Liver (tissue), 9 donors: ENCODE results near the gene CLDN16. TPM values are rescaled to one million over a fixed set of nuclear protein-coding genes. Genes with fewer than 3 reads are reported as not detected.

Source experiments
- DNase-seq: peaks from one replicate; pipeline ENCODE4 v3.0.0-alpha.2; 2017; ENCODE audit warnings: low spot score
- H3K27ac ChIP-seq, 2 donors: one replicate each; pipeline ENCODE4 v1.7.0; 2013; ENCODE audit warnings: inconsistent platforms in 2 of 2, low read length in 2 of 2, control low read depth in 1 of 2, low read depth in 1 of 2, mild to moderate bottlenecking in 1 of 2
- H3K27me3 ChIP-seq, 4 donors: one replicate each; pipeline versions ENCODE4 v1.6.1 to v1.7.0; 2013; ENCODE audit warnings: low read length in 3 of 4, inconsistent platforms in 1 of 4, mild to moderate bottlenecking in 1 of 4, moderate library complexity in 1 of 4; ENCODE audit not compliant: control insufficient read depth in 4 of 4, insufficient read depth in 4 of 4
- H3K36me3 ChIP-seq, 4 donors: one replicate each; pipeline versions ENCODE4 v1.6.1 to v1.7.0; 2013; ENCODE audit warnings: low read length in 3 of 4, mild to moderate bottlenecking in 3 of 4, low read depth in 1 of 4, moderate library complexity in 1 of 4; ENCODE audit not compliant: control insufficient read depth in 4 of 4, insufficient read depth in 3 of 4
- H3K4me1 ChIP-seq, 4 donors: one replicate each; pipeline versions ENCODE4 v1.6.1 to v1.7.0; 2013; ENCODE audit warnings: low read length in 3 of 4, mild to moderate bottlenecking in 3 of 4, moderate library complexity in 1 of 4; ENCODE audit not compliant: control insufficient read depth in 4 of 4, insufficient read depth in 4 of 4
- H3K4me3 ChIP-seq, 3 donors: one replicate each; pipeline versions ENCODE4 v1.6.1 to v1.7.0; 2013; ENCODE audit warnings: low read length in 3 of 3, control low read depth in 1 of 3, low read depth in 1 of 3, mild to moderate bottlenecking in 1 of 3
- H3K9ac ChIP-seq, 2 donors: one replicate each; pipeline ENCODE4 v1.7.0; 2013; ENCODE audit warnings: low read length in 2 of 2, mild to moderate bottlenecking in 2 of 2, moderate library complexity in 2 of 2, control low read depth in 1 of 2, low read depth in 1 of 2
- H3K9me3 ChIP-seq, 4 donors: one replicate each; pipeline versions ENCODE4 v1.6.1 to v1.7.0; 2013; ENCODE audit warnings: low read length in 3 of 4; ENCODE audit not compliant: control insufficient read depth in 4 of 4
- ATF3 ChIP-seq: IDR thresholded peaks from 2 replicates; pipeline ENCODE4 v1.6.1; 2016; ENCODE audit warnings: antibody characterized with exemption
- EGR1 ChIP-seq, 2 donors: IDR thresholded peaks; 2 replicates each; pipeline ENCODE4 v1.6.1; 2016 to 2018; ENCODE audit warnings: antibody characterized with exemption in 2 of 2, low read depth in 2 of 2
- FOXA2 ChIP-seq: IDR thresholded peaks from 2 replicates; pipeline ENCODE4 v1.6.1; 2016; ENCODE audit warnings: antibody characterized with exemption
- HNF4A ChIP-seq, 2 donors: conservative IDR thresholded peaks; 2 replicates each; pipeline ENCODE4 v1.6.1; 2016; ENCODE audit warnings: antibody characterized with exemption in 2 of 2, mild to moderate bottlenecking in 2 of 2
- HNF4G ChIP-seq: IDR thresholded peaks from 2 replicates; pipeline ENCODE4 v1.6.1; 2016; ENCODE audit warnings: antibody characterized with exemption
- JUND ChIP-seq, 2 donors: IDR thresholded peaks; 2 replicates each; pipeline ENCODE4 v1.6.1; 2016; ENCODE audit warnings: antibody characterized with exemption in 2 of 2
- MAX ChIP-seq: IDR thresholded peaks from 2 replicates; pipeline ENCODE4 v1.6.1; 2016; ENCODE audit warnings: antibody characterized with exemption
- NR2F2 ChIP-seq: IDR thresholded peaks from 2 replicates; pipeline ENCODE4 v1.6.1; 2016; ENCODE audit warnings: antibody characterized with exemption
- RAD21 ChIP-seq, 2 donors: IDR thresholded peaks; 2 replicates each; pipeline ENCODE4 v1.6.1; 2016; ENCODE audit warnings: antibody characterized with exemption in 2 of 2, mild to moderate bottlenecking in 2 of 2
- REST ChIP-seq: IDR thresholded peaks from 2 replicates; pipeline ENCODE4 v1.6.1; 2016; ENCODE audit warnings: antibody characterized with exemption, mild to moderate bottlenecking
- RXRA ChIP-seq, 2 donors: IDR thresholded peaks; 2 replicates each; pipeline ENCODE4 v1.6.1; 2017 to 2018; ENCODE audit warnings: antibody characterized with exemption in 2 of 2, mild to moderate bottlenecking in 1 of 2
- TAF1 ChIP-seq: conservative IDR thresholded peaks from 2 replicates; pipeline ENCODE4 v1.6.1; 2016; ENCODE audit warnings: antibody characterized with exemption, mild to moderate bottlenecking
- YY1 ChIP-seq: IDR thresholded peaks from 2 replicates; pipeline ENCODE4 v1.6.1; 2016; ENCODE audit warnings: antibody characterized with exemption, mild to moderate bottlenecking
- WGBS: extraction: QIAGEN DNeasy Blood & Tissue Kit; methylation state at CpG from one replicate; pipeline ENCODE4 v1.1.7; 2013; 5-methylcytosine and 5-hydroxymethylcytosine counted together
- polyA plus RNA-seq, 2 donors: library from polyadenylated mRNA; stranded (reverse) in 1 of 2; unstranded in 1 of 2; fragments of 200-250 nt in 1 of 2; fragments of >200 nt in 1 of 2; fragmentation: Nextera tagmentation in 1 of 2; extraction: Ambion mirVana in 1 of 2; gene quantifications; one replicate each; pipeline versions ENCODE4 v1.2.1 to v1.2.3, GENCODE V29; 2013 to 2015
- total RNA-seq, 2 donors: library from RNA; depleted of rRNA; stranded (reverse); fragments of >200 nt; gene quantifications; one replicate each; pipeline ENCODE4 v1.2.3, GENCODE V29; 2014
- TF ChIP-seq, protein P1 (sequence below): fragments of 150-350 bp; IDR thresholded peaks from 2 replicates; pipeline ENCODE4 v1.5.1; 2017; ENCODE audit warnings: improper control_type of control experiment, low read depth, low read length; ENCODE audit not compliant: missing input control
- TF ChIP-seq, protein P2 (sequence below): IDR thresholded peaks from 2 replicates; pipeline ENCODE4 v1.6.1; 2016; ENCODE audit warnings: antibody characterized with exemption
- donor health status: healthy.
- donor health status: healthy.
- donor health status: healthy.
- donor health status: healthy.
- donor health status: healthy.

Gene CLDN16
- total and polyA plus RNA-seq, 4 donors = 0.22 to 0.89 (median 0.70) TPM

DNA sequence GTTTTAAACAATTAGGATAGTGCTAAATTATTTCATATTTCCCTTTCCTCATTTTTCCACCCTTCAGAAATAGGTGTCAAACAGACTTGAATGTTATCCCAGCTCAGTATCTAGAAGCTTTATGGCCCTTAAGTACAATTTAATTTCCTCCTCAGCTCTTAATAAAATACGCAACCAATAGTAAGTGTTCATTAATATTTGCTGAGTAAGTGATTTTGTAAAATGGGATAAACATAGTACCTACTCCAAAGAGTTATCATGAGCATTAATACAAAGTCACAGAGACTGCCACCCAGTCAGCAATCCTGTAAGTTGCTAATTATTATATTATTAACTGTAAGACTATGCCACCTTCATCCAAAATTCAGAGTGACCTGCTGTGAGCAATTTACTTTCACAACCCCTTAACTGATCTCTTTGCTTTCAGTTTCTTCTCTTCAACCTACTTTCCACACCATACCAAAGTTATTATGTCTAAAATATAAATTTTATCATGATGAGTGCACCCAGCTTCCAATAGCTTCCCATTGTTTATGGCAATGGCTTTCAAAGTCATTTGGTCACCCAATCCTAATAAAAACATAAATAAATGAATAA, 35.0 kb upstream of the CLDN16 start:
- no peaks in the 10 kb centered on the region for H3K36me3 ChIP-seq
- no peak overlapping the region for H3K4me3 ChIP-seq
- H3K9ac ChIP-seq = no peak overlapping the region
- TF ChIP-seq HNF4G (no peak), YY1 (no peak), EGR1 (IDR thresholded peaks at IDR 0.05; ENCODE audit: low read depth in 2 of 2) (no peak), REST (no peak), NR2F2 (no peak)
- 94% methylated on average over 1 of the region's 1 CpG for WGBS
- H3K9me3 ChIP-seq = no peaks in the 10 kb centered on the region
- DNase-seq = no peak
- H3K4me1 ChIP-seq = peaks cover 0 to 3% (median 0%) of the 10 kb centered on the region in 4 donors
- H3K27ac ChIP-seq = no peak overlapping the region
- H3K27me3 ChIP-seq = no peaks in the 10 kb centered on the region

DNA sequence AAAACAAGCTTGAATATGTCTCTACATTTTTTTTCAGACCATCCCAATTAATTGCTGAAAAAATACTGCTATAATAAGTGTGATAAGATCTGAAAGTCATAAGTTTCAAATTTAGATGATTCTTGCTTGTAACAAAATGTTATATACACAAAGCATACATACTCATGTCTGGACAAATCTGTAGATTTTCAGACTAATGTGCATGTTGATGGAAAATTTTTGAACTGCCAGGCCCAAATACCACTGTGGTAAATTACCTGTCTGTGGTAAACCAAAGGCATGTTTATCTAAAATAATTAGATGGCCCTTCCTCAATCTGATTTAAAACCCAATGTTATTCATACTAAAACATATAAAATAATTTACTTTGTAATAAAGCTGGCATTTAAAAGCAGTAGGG, 31.7 kb upstream of the CLDN16 start:
- Histone ChIP-seq H3K4me1 (peaks cover 0 to 3% (median 0%) of the 10 kb centered on the region in 4 donors), H3K4me3 (no peak overlapping the region), H3K27ac (no peak overlapping the region), H3K9me3 (no peaks in the 10 kb centered on the region), H3K36me3 (no peaks in the 10 kb centered on the region), H3K9ac (no peak overlapping the region), H3K27me3 (no peaks in the 10 kb centered on the region)
- TF ChIP-seq YY1 (no peak), RAD21 (IDR thresholded peaks at IDR 0.05) (no peak), ATF3 (no peak), MAX (no peak), NR2F2 (no peak), RXRA (IDR thresholded peaks at IDR 0.05) (no peak)
- no peak for DNase-seq

- Histone ChIP-seq H3K36me3 (no peaks in the 10 kb centered on the region), H3K27ac (no peak overlapping the region), H3K4me1 (peaks cover 0 to 3% (median 0%) of the 10 kb centered on the region in 4 donors), H3K27me3 (no peaks in the 10 kb centered on the region), H3K9me3 (no peaks in the 10 kb centered on the region), H3K9ac (no peak overlapping the region), H3K4me3 (no peak overlapping the region)
- DNase-seq = no peak
- WGBS = 86% methylated on average over 2 of the region's 2 CpGs
- no peak for TF ChIP-seq RAD21 (IDR thresholded peaks at IDR 0.05)
- no peak for TF ChIP-seq ATF3
- TF ChIP-seq, protein P1, sequence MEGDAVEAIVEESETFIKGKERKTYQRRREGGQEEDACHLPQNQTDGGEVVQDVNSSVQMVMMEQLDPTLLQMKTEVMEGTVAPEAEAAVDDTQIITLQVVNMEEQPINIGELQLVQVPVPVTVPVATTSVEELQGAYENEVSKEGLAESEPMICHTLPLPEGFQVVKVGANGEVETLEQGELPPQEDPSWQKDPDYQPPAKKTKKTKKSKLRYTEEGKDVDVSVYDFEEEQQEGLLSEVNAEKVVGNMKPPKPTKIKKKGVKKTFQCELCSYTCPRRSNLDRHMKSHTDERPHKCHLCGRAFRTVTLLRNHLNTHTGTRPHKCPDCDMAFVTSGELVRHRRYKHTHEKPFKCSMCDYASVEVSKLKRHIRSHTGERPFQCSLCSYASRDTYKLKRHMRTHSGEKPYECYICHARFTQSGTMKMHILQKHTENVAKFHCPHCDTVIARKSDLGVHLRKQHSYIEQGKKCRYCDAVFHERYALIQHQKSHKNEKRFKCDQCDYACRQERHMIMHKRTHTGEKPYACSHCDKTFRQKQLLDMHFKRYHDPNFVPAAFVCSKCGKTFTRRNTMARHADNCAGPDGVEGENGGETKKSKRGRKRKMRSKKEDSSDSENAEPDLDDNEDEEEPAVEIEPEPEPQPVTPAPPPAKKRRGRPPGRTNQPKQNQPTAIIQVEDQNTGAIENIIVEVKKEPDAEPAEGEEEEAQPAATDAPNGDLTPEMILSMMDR = no peak
- no peak for TF ChIP-seq REST
- no peak for TF ChIP-seq HNF4A (conservative IDR thresholded peaks at IDR 0.05)
- TF ChIP-seq JUND (IDR thresholded peaks at IDR 0.05) = no peak
- TF ChIP-seq, protein P2, sequence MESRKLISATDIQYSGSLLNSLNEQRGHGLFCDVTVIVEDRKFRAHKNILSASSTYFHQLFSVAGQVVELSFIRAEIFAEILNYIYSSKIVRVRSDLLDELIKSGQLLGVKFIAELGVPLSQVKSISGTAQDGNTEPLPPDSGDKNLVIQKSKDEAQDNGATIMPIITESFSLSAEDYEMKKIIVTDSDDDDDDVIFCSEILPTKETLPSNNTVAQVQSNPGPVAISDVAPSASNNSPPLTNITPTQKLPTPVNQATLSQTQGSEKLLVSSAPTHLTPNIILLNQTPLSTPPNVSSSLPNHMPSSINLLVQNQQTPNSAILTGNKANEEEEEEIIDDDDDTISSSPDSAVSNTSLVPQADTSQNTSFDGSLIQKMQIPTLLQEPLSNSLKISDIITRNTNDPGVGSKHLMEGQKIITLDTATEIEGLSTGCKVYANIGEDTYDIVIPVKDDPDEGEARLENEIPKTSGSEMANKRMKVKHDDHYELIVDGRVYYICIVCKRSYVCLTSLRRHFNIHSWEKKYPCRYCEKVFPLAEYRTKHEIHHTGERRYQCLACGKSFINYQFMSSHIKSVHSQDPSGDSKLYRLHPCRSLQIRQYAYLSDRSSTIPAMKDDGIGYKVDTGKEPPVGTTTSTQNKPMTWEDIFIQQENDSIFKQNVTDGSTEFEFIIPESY = no peak
- TF ChIP-seq MAX = no peak
- no peak for TF ChIP-seq RXRA (IDR thresholded peaks at IDR 0.05)
- no peak for TF ChIP-seq HNF4G
- TF ChIP-seq FOXA2 = no peak
- no peak for TF ChIP-seq TAF1
Measured at GRCh38 chr3:190357468-190357867, 30.5 kb upstream of the CLDN16 start.
